KMS-11 (cell line): ENCODE measurements around the gene OR2AE1.
A peak's percentile ranks its signal among the peaks of the same experiment; 100 is the strongest.

Experiments used
- H2AFZ ChIP-seq: fragments of 200-600 bp; sonication (generic); 2 replicates; pipeline ENCODE4 v1.6.1; 2016; ENCODE audit warnings: antibody characterized with exemption, mixed run types, low read depth
- H3K27ac ChIP-seq: fragments of 200-600 bp; sonication (generic); 2 replicates; pipeline ENCODE4 v1.6.1; 2016; ENCODE audit warnings: mild to moderate bottlenecking, mixed run types
- H3K27me3 ChIP-seq: fragments of 200-600 bp; sonication (generic); 2 replicates; pipeline ENCODE4 v1.6.1; 2017; ENCODE audit warnings: mild to moderate bottlenecking, low read depth, mixed run types, moderate library complexity; ENCODE audit not compliant: insufficient read depth
- H3K36me3 ChIP-seq: fragments of 200-600 bp; sonication (generic); 2 replicates; pipeline ENCODE4 v1.6.1; 2017; ENCODE audit warnings: mild to moderate bottlenecking, mixed run types; ENCODE audit not compliant: insufficient read depth
- H3K4me1 ChIP-seq: fragments of 200-600 bp; sonication (generic); 2 replicates; pipeline ENCODE4 v1.6.1; 2016; ENCODE audit warnings: mild to moderate bottlenecking, low read depth, mixed run types; ENCODE audit not compliant: poor library complexity, severe bottlenecking
- H3K4me2 ChIP-seq: fragments of 200-600 bp; sonication (generic); 2 replicates; pipeline ENCODE4 v1.7.0; 2016; ENCODE audit warnings: mild to moderate bottlenecking, mixed run types
- H3K4me3 ChIP-seq: fragments of 200-600 bp; sonication (generic); IDR thresholded peaks from 2 replicates; pipeline ENCODE4 v1.6.1; 2017; ENCODE audit warnings: low read depth, low read length, mixed read lengths; ENCODE audit not compliant: insufficient read depth
- H3K79me2 ChIP-seq: fragments of 200-600 bp; sonication (generic); 2 replicates; pipeline ENCODE4 v1.6.1; 2016; ENCODE audit warnings: low read depth, mixed run types; ENCODE audit not compliant: insufficient read depth
- H3K9ac ChIP-seq: fragments of 200-600 bp; sonication (generic); 2 replicates; pipeline ENCODE4 v1.6.1; 2016; ENCODE audit warnings: mild to moderate bottlenecking, mixed run types
- H4K20me1 ChIP-seq: fragments of 200-600 bp; sonication (generic); 2 replicates; pipeline ENCODE4 v1.6.1; 2016; ENCODE audit warnings: mild to moderate bottlenecking, mixed run types; ENCODE audit not compliant: insufficient read depth
- CTCF ChIP-seq: fragments of 200-600 bp; sonication (generic); conservative IDR thresholded peaks from 2 replicates; pipeline ENCODE4 v1.6.1; 2017; ENCODE audit warnings: low read depth, mild to moderate bottlenecking, antibody characterized with exemption, low read length, moderate library complexity, mixed read lengths

The OR2AE1 gene

DNA sequence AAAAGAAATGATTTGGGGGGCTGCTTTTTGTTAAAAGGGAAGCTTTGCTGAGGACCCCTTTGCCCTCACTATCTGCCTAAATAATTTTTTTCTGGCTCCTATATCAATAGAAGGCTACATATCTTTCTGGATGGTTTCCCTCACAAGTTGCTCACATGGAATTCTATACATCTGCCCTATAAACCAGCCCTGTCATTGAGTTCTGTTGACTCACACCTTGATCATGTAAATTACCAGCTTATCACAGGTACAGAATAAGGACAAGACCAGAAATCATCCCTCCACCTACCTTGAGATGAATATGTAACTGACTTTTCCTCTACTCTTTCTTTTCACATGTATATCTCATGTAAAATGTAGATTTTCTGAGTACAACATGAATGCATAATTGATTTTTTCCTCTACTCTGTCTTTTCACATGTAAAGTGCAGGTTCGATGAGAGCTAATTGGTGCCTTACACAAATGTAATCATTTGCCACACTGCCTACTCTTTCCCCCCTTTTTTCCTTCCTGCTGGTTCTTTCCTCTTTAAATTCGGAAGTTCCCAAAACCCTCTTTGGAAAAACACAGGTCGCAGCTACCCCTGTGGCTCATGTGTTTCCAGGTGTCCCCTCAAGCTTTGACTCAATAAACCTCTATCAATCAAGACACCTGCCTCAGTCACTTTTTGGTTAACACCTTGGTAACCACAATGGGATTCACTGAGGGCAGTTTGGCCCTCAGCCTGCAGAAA, 36.5 kb downstream of the OR2AE1 start:
- no peak overlapping the region for H3K4me3 ChIP-seq
- H3K27ac ChIP-seq: no peak overlapping the region
- TF ChIP-seq CTCF: no peak
- H2AFZ ChIP-seq: no peak overlapping the region
- no peaks in the 10 kb centered on the region for H3K79me2 ChIP-seq
- no peaks in the 10 kb centered on the region for H3K36me3 ChIP-seq
- H3K27me3 ChIP-seq: no peaks in the 10 kb centered on the region
- no peak overlapping the region for H3K4me2 ChIP-seq
- no peak overlapping the region for H3K9ac ChIP-seq
- no peaks in the 10 kb centered on the region for H4K20me1 ChIP-seq
- H3K4me1 ChIP-seq: no peaks in the 10 kb centered on the region

GRCh38 chr7:99839287-99840021, 37.4 kb downstream of the OR2AE1 start:
- Histone ChIP-seq H3K4me2 (no peak overlapping the region), H4K20me1 (no peaks in the 10 kb centered on the region), H3K27me3 (no peaks in the 10 kb centered on the region), H3K4me3 (no peak overlapping the region), H2AFZ (no peak overlapping the region), H3K4me1 (no peaks in the 10 kb centered on the region), H3K36me3 (no peaks in the 10 kb centered on the region), H3K27ac (no peak overlapping the region), H3K9ac (no peak overlapping the region), H3K79me2 (no peaks in the 10 kb centered on the region)
- no peak for TF ChIP-seq CTCF

GRCh38 chr7:99837649-99838361, 39.0 kb downstream of the OR2AE1 start:
- Histone ChIP-seq H3K79me2 (no peaks in the 10 kb centered on the region), H3K4me1 (no peaks in the 10 kb centered on the region), H3K27ac (no peak overlapping the region), H3K9ac (no peak overlapping the region), H4K20me1 (no peaks in the 10 kb centered on the region), H3K4me3 (no peak overlapping the region), H2AFZ (peak overlapping the region; percentile 35), H3K27me3 (no peaks in the 10 kb centered on the region), H3K36me3 (no peaks in the 10 kb centered on the region), H3K4me2 (no peak overlapping the region)
- no peak for TF ChIP-seq CTCF

GRCh38 chr7:99835189-99835588, 41.6 kb downstream of the OR2AE1 start:
- Histone ChIP-seq H3K36me3 (no peaks in the 10 kb centered on the region), H3K79me2 (no peaks in the 10 kb centered on the region), H3K9ac (no peak overlapping the region), H3K4me2 (no peak overlapping the region), H3K27me3 (no peaks in the 10 kb centered on the region), H3K4me3 (no peak overlapping the region), H2AFZ (no peak overlapping the region), H3K4me1 (no peaks in the 10 kb centered on the region), H4K20me1 (no peaks in the 10 kb centered on the region), H3K27ac (no peak overlapping the region)
- TF ChIP-seq CTCF: no peak
